ENCODE measurements around the gene TLK2.

The TLK2 gene

GRCh38 chr17:62629556-62630364 lies 151.1 kb downstream of the TLK2 start:
- ATAC-seq (no peak), DNase-seq (no peak)
- H3K4me1 Mint-ChIP-seq: peaks cover 12% of the 10 kb centered on the region
- H3K36me3 Mint-ChIP-seq (ENCODE audit: low read depth): no peaks in the 10 kb centered on the region
- H3K9me3 Mint-ChIP-seq: no peaks in the 10 kb centered on the region
- peaks cover 17% of the 10 kb centered on the region for H3K27me3 Mint-ChIP-seq
- no peak overlapping the region for H3K27ac Mint-ChIP-seq
- no peak overlapping the region for H3K4me3 Mint-ChIP-seq

- Mint-ChIP-seq H3K27me3 (peaks cover 17% of the 10 kb centered on the region), H3K4me1 (peaks cover 12% of the 10 kb centered on the region), H3K36me3 (ENCODE audit: low read depth) (no peaks in the 10 kb centered on the region), H3K27ac (no peak overlapping the region), H3K9me3 (no peaks in the 10 kb centered on the region), H3K4me3 (no peak overlapping the region)
- no peak for ATAC-seq
- DNase-seq: no peak
Measured at GRCh38 chr17:62630365-62631085, 151.9 kb downstream of the TLK2 start.

GRCh38 chr17:62631086-62631935 lies 152.7 kb downstream of the TLK2 start:
- DNase-seq: no peak
- Mint-ChIP-seq H3K4me3 (no peak overlapping the region), H3K36me3 (ENCODE audit: low read depth) (no peaks in the 10 kb centered on the region), H3K4me1 (peaks cover 12% of the 10 kb centered on the region), H3K9me3 (no peaks in the 10 kb centered on the region), H3K27ac (no peak overlapping the region), H3K27me3 (peaks cover 17% of the 10 kb centered on the region)
- no peak for ATAC-seq

GRCh38 chr17:62631936-62632924 lies 153.6 kb downstream of the TLK2 start:
- H3K36me3 Mint-ChIP-seq (ENCODE audit: low read depth): no peaks in the 10 kb centered on the region
- no peaks in the 10 kb centered on the region for H3K9me3 Mint-ChIP-seq
- peaks cover 7% of the 10 kb centered on the region for H3K4me1 Mint-ChIP-seq
- peaks cover 13% of the 10 kb centered on the region for H3K27me3 Mint-ChIP-seq
- DNase-seq (no peak), ATAC-seq (no peak)
- no peak overlapping the region for H3K27ac Mint-ChIP-seq
- H3K4me3 Mint-ChIP-seq: no peak overlapping the region

- ATAC-seq (no peak), DNase-seq (no peak)
- Mint-ChIP-seq H3K9me3 (no peaks in the 10 kb centered on the region), H3K4me3 (no peak overlapping the region), H3K27me3 (peaks cover 3% of the 10 kb centered on the region), H3K4me1 (peaks cover 1% of the 10 kb centered on the region), H3K27ac (no peak overlapping the region), H3K36me3 (ENCODE audit: low read depth) (no peaks in the 10 kb centered on the region)
Measured at GRCh38 chr17:62637809-62638208, 159.2 kb downstream of the TLK2 start.

- Mint-ChIP-seq H3K27me3 (peaks cover 3% of the 10 kb centered on the region), H3K9me3 (no peaks in the 10 kb centered on the region), H3K4me3 (no peak overlapping the region), H3K36me3 (ENCODE audit: low read depth) (no peaks in the 10 kb centered on the region), H3K27ac (no peak overlapping the region), H3K4me1 (peaks cover 8% of the 10 kb centered on the region)
- no peak for ATAC-seq
- DNase-seq: no peak
Measured at GRCh38 chr17:62641153-62641552, 162.5 kb downstream of the TLK2 start.

GRCh38 chr17:62641951-62642350 lies 163.3 kb downstream of the TLK2 start:
- no peaks in the 10 kb centered on the region for H3K36me3 Mint-ChIP-seq (ENCODE audit: low read depth)

GRCh38 chr17:62643496-62643895 lies 164.9 kb downstream of the TLK2 start:
- Mint-ChIP-seq H3K4me3 (no peak overlapping the region), H3K36me3 (ENCODE audit: low read depth) (no peaks in the 10 kb centered on the region), H3K27ac (no peak overlapping the region), H3K9me3 (no peaks in the 10 kb centered on the region), H3K4me1 (peaks cover 8% of the 10 kb centered on the region), H3K27me3 (peaks cover 3% of the 10 kb centered on the region)
- ATAC-seq: no peak
- DNase-seq: no peak

More at GRCh38 chr17:62641951-62642350, 163.3 kb downstream of the TLK2 start:
- DNase-seq (no peak), ATAC-seq (no peak)
- H3K27me3 Mint-ChIP-seq: peaks cover 3% of the 10 kb centered on the region
- H3K4me1 Mint-ChIP-seq: peaks cover 8% of the 10 kb centered on the region
- H3K4me3 Mint-ChIP-seq: no peak overlapping the region
- no peak overlapping the region for H3K27ac Mint-ChIP-seq
- no peaks in the 10 kb centered on the region for H3K9me3 Mint-ChIP-seq

- peaks cover 8% of the 10 kb centered on the region for H3K4me1 Mint-ChIP-seq
- no peak for DNase-seq
- no peaks in the 10 kb centered on the region for H3K36me3 Mint-ChIP-seq (ENCODE audit: low read depth)
- peaks cover 3% of the 10 kb centered on the region for H3K27me3 Mint-ChIP-seq
- ATAC-seq: no peak
- no peak overlapping the region for H3K4me3 Mint-ChIP-seq
- H3K27ac Mint-ChIP-seq: no peak overlapping the region
- H3K9me3 Mint-ChIP-seq: no peaks in the 10 kb centered on the region
Measured at GRCh38 chr17:62644487-62645173, 166.0 kb downstream of the TLK2 start.

GRCh38 chr17:62648251-62648955 lies 169.8 kb downstream of the TLK2 start:
- peaks cover 18% of the 10 kb centered on the region for H3K4me1 Mint-ChIP-seq
- peaks cover 19% of the 10 kb centered on the region for H3K27me3 Mint-ChIP-seq
- ATAC-seq (no peak), DNase-seq (no peak)
- no peaks in the 10 kb centered on the region for H3K36me3 Mint-ChIP-seq (ENCODE audit: low read depth)
- H3K4me3 Mint-ChIP-seq: no peak overlapping the region
- H3K9me3 Mint-ChIP-seq: no peaks in the 10 kb centered on the region
- no peak overlapping the region for H3K27ac Mint-ChIP-seq

GRCh38 chr17:62648956-62649294 lies 170.3 kb downstream of the TLK2 start:
- no peak overlapping the region for H3K27ac Mint-ChIP-seq
- no peaks in the 10 kb centered on the region for H3K9me3 Mint-ChIP-seq
- H3K4me3 Mint-ChIP-seq: no peak overlapping the region
- DNase-seq (no peak), ATAC-seq (no peak)
- H3K4me1 Mint-ChIP-seq: peaks cover 22% of the 10 kb centered on the region
- peaks cover 20% of the 10 kb centered on the region for H3K27me3 Mint-ChIP-seq
- H3K36me3 Mint-ChIP-seq (ENCODE audit: low read depth): no peaks in the 10 kb centered on the region

- H3K9me3 Mint-ChIP-seq: no peaks in the 10 kb centered on the region
- H3K4me3 Mint-ChIP-seq: no peak overlapping the region
- DNase-seq (no peak), ATAC-seq (no peak)
- H3K4me1 Mint-ChIP-seq: peaks cover 27% of the 10 kb centered on the region
- no peak overlapping the region for H3K27ac Mint-ChIP-seq
- H3K27me3 Mint-ChIP-seq: peaks cover 23% of the 10 kb centered on the region
- no peaks in the 10 kb centered on the region for H3K36me3 Mint-ChIP-seq (ENCODE audit: low read depth)
Measured at GRCh38 chr17:62649570-62649969, 170.9 kb downstream of the TLK2 start.

GRCh38 chr17:62650587-62650986 lies 172.0 kb downstream of the TLK2 start:
- H3K27me3 Mint-ChIP-seq: peaks cover 26% of the 10 kb centered on the region
- no peak overlapping the region for H3K27ac Mint-ChIP-seq
- peaks cover 27% of the 10 kb centered on the region for H3K4me1 Mint-ChIP-seq
- H3K4me3 Mint-ChIP-seq: no peak overlapping the region
- H3K9me3 Mint-ChIP-seq: no peaks in the 10 kb centered on the region
- no peaks in the 10 kb centered on the region for H3K36me3 Mint-ChIP-seq (ENCODE audit: low read depth)
- DNase-seq: no peak
- ATAC-seq: no peak
